GM18951 (cell line): Measurements from ENCODE around the gene ANAPC1.

Experiments
- POLR2A ChIP-seq: IDR thresholded peaks from 4 replicates; pipeline ENCODE4 v1.6.1; 2011; ENCODE audit warnings: mild to moderate bottlenecking; ENCODE audit not compliant: insufficient read length, insufficient read depth; ENCODE audit errors: extremely low read depth
- in situ Hi-C: fragments of 300-500 bp; cut with MboI; formaldehyde crosslinking; loops from one replicate; pipeline ENCODE4 v1.12.0; 2022; ENCODE audit warnings: low sequenced_read_pairs, mixed read lengths, inconsistent platforms; ENCODE audit not compliant: unreplicated experiment

Gene ANAPC1, protein sequence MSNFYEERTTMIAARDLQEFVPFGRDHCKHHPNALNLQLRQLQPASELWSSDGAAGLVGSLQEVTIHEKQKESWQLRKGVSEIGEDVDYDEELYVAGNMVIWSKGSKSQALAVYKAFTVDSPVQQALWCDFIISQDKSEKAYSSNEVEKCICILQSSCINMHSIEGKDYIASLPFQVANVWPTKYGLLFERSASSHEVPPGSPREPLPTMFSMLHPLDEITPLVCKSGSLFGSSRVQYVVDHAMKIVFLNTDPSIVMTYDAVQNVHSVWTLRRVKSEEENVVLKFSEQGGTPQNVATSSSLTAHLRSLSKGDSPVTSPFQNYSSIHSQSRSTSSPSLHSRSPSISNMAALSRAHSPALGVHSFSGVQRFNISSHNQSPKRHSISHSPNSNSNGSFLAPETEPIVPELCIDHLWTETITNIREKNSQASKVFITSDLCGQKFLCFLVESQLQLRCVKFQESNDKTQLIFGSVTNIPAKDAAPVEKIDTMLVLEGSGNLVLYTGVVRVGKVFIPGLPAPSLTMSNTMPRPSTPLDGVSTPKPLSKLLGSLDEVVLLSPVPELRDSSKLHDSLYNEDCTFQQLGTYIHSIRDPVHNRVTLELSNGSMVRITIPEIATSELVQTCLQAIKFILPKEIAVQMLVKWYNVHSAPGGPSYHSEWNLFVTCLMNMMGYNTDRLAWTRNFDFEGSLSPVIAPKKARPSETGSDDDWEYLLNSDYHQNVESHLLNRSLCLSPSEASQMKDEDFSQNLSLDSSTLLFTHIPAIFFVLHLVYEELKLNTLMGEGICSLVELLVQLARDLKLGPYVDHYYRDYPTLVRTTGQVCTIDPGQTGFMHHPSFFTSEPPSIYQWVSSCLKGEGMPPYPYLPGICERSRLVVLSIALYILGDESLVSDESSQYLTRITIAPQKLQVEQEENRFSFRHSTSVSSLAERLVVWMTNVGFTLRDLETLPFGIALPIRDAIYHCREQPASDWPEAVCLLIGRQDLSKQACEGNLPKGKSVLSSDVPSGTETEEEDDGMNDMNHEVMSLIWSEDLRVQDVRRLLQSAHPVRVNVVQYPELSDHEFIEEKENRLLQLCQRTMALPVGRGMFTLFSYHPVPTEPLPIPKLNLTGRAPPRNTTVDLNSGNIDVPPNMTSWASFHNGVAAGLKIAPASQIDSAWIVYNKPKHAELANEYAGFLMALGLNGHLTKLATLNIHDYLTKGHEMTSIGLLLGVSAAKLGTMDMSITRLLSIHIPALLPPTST (N-terminal part only)

GRCh38 chr2:111883661-111884591, at the start of gene ANAPC1:
ANAPC1 (minus strand) TSS chr2:111884193; CDS start chr2:111880825, 3,368 bp downstream.
- in situ Hi-C loops = no loop called here
- peak; percentile 92 for TF ChIP-seq POLR2A

DNA sequence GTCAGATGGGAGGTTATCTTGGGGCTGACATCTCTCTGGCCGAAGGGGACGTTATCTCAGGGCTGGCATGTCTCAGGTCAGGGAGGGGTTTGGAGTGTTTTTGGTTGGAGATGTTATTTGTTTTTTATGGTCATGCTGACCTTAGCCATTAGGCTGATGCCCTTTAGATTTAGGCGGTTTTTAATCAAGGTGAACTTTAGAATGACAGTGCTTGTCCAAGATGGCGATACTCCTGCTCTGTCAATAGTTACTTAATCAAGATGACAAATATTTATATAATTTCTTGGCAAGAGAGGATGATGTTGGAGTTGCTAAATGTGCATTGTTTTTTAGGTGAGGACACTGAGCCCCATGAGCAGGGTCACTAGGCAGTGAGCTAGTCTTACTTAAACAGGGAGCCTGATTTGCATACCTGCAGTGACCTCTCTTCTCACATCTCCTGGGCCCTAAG, 48.9 kb upstream of the ANAPC1 start:
- no peak for TF ChIP-seq POLR2A

GRCh38 chr2:111930875-111931274, 46.9 kb upstream of the ANAPC1 start:
- in situ Hi-C loops = no loop called here
- TF ChIP-seq POLR2A = no peak

More for the DNA sequence above, 48.9 kb upstream of the ANAPC1 start:
- in situ Hi-C loops = no loop called here

DNA sequence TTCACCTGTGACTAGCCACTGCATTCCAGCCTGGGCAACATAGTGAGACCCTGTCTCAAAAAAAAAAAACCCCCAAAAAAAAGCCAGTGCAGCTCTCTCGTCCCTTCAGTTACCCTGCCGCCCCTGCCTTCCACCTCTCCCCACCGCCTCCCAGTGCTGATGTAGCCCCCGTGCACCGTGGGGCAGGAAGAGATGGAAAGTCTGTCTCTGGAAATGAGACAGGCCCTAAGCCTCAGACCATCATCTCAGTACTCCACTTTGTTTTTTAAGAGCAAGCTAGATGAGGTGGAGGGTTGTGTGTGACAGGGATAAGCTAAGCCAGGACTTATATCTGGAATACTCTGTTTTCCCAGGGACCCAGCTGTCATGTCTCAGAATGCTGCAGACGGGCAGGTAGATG, 46.4 kb upstream of the ANAPC1 start:
- no peak for TF ChIP-seq POLR2A
- in situ Hi-C loops = no loop called here

- TF ChIP-seq POLR2A = no peak
- in situ Hi-C loops = no loop called here
Observed at GRCh38 chr2:111927723-111928122, 43.7 kb upstream of the ANAPC1 start.

- in situ Hi-C loops = no loop called here
- TF ChIP-seq POLR2A = no peak
Observed at GRCh38 chr2:111924617-111925107, 40.7 kb upstream of the ANAPC1 start.

DNA sequence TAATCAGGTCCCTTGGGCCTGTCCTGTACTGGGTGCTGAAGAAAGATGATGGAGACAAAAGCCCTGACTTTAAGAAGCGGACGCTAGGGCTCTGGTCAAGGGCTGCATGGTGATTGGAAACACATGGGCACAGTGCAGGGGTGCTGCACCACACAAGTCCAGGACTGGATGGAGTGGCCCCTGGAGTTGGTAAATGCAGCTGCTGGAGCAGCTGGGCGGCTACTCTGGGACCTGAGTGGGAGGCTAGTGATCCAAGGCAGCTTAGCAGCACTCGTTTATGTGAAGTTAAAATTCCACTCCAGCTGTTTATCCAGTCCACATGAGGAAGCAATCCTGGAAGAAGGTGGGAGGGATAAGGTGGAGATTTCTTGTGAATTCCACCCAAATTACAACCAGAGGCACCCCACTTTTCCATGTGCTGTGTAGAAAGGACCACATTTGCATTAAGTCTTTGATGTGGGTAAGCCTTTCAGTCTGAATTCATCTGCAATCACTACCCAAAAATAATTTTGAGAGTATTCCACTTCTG, 39.3 kb upstream of the ANAPC1 start:
- no peak for TF ChIP-seq POLR2A
- in situ Hi-C loops = no loop called here

DNA sequence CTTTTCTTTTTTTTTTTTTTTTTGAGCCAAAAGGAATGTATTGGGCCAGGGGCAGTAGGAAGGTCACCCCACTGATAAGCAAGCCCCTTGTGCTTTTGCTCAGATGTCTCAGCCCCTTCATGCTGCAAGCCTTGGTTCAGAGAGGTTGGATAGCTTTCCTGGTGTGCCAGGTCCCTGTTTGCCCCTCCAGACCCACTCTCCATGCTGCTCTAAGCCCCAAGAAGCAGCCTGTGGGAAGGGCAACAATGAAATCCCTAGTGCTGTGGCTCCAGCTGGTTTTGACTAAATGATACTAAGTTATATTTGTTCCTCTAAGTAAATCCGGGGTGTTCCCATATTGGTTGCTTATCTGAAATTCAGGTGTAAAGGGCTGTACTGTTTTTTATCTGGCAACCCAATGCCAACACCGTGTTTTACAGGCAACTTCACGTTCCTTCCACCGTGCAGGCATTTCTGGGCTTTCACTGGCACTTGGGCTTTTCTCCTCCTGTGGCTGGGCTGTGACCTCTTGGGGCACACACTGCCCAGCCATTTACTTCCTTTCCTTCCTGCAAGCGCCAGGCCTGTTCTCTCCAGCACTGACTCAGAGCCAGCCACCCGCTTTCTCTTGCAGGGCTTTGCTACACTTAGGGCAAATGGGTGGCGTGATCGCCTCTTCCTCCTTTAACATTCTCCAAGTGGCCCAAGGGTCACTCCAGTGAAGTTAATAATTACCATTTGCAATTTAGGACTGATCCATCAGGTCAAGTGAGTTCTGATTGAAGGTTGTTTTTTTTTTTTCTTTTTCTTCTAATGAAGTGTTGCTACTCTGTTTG, 36.0 kb upstream of the ANAPC1 start:
- no peak for TF ChIP-seq POLR2A
- in situ Hi-C loops = no loop called here

- in situ Hi-C loops = no loop called here
- TF ChIP-seq POLR2A = no peak
Observed at GRCh38 chr2:111919365-111919764, 35.4 kb upstream of the ANAPC1 start.

GRCh38 chr2:111918383-111918806, 34.4 kb upstream of the ANAPC1 start:
- in situ Hi-C loops = no loop called here
- TF ChIP-seq POLR2A = no peak

- TF ChIP-seq POLR2A = no peak
- in situ Hi-C loops = no loop called here
Observed at GRCh38 chr2:111917106-111917505, 33.1 kb upstream of the ANAPC1 start.
